Measurements from ENCODE around the gene RAPGEF1.

DNA sequence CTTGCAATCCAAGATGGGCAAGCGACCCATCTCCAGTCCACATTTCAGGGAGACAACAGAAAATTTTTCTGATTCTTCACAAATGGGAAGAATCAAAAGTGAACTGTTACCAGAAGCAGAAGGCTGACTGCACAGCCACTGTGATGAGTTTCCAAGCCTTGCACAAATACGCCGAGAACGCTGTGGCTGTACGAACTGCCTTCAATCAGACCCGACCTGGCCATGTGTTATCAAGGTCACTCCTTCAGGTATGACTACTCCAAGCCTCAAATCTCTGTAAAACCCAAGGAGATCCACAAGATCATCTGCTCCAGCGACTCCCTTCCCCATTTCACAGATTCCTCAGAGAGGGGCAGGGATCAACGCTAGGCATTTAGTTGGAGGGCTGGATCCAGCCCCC lies 26.9 kb downstream of the RAPGEF1 start:
- TF ChIP-seq TAF1 (IDR thresholded peaks at IDR 0.05; ENCODE audit: borderline replicate concordance, insufficient read depth, low read length) (no peak), SIN3A (IDR thresholded peaks at IDR 0.05; ENCODE audit: borderline replicate concordance, insufficient read depth, low read length) (no peak)
